HG03469 (cell line): ENCODE measurements around the gene TRPM3.

Experiments used
- ATAC-seq: cut with Tn5 transposase; IDR thresholded peaks from one replicate; pipeline ENCODE4 v1.9.1; 2021; ENCODE audit warnings: mild to moderate bottlenecking, moderate library complexity, moderate number of reproducible peaks; ENCODE audit not compliant: unreplicated experiment

TRPM3 gene

GRCh38 chr9:71105192-71105591 is 16.2 kb downstream of the TRPM3 start:
- no peak for ATAC-seq

GRCh38 chr9:71098801-71099200 is 22.6 kb downstream of the TRPM3 start:
- no peak for ATAC-seq

GRCh38 chr9:71097671-71098070 is 23.8 kb downstream of the TRPM3 start:
- no peak for ATAC-seq

- no peak for ATAC-seq
Measured at GRCh38 chr9:71096421-71097108, 24.9 kb downstream of the TRPM3 start.

GRCh38 chr9:71094708-71095251 is 26.6 kb downstream of the TRPM3 start:
- no peak for ATAC-seq

GRCh38 chr9:71090896-71091295 is 30.5 kb downstream of the TRPM3 start:
- no peak for ATAC-seq

- ATAC-seq = no peak
Measured at GRCh38 chr9:71079451-71079850, 42.0 kb downstream of the TRPM3 start.

- ATAC-seq = no peak
Measured at GRCh38 chr9:71076096-71076495, 45.3 kb downstream of the TRPM3 start.

- no peak for ATAC-seq
Measured at GRCh38 chr9:71073494-71073893, 47.9 kb downstream of the TRPM3 start.

GRCh38 chr9:71072587-71072986 is 48.8 kb downstream of the TRPM3 start:
- no peak for ATAC-seq

GRCh38 chr9:71071633-71072032 is 49.8 kb downstream of the TRPM3 start:
- no peak for ATAC-seq

GRCh38 chr9:71058660-71059059 is 62.8 kb downstream of the TRPM3 start:
- no peak for ATAC-seq

- no peak for ATAC-seq
Measured at GRCh38 chr9:71052287-71052686, 69.1 kb downstream of the TRPM3 start.

- ATAC-seq = no peak
Measured at GRCh38 chr9:71048280-71048679, 73.1 kb downstream of the TRPM3 start.

- ATAC-seq = no peak
Measured at GRCh38 chr9:71042448-71042990, 78.9 kb downstream of the TRPM3 start.

GRCh38 chr9:71037521-71037920 is 83.9 kb downstream of the TRPM3 start:
- ATAC-seq = no peak

- no peak for ATAC-seq
Measured at GRCh38 chr9:71036501-71036900, 84.9 kb downstream of the TRPM3 start.

- no peak for ATAC-seq
Measured at GRCh38 chr9:71032779-71033178, 88.6 kb downstream of the TRPM3 start.

GRCh38 chr9:71025728-71026127 is 95.7 kb downstream of the TRPM3 start:
- no peak for ATAC-seq

- ATAC-seq = no peak
Measured at GRCh38 chr9:71025201-71025600, 96.2 kb downstream of the TRPM3 start.

- no peak for ATAC-seq
Measured at GRCh38 chr9:71010258-71010657, 111.2 kb downstream of the TRPM3 start.

- ATAC-seq = no peak
Measured at GRCh38 chr9:71005456-71005855, 116.0 kb downstream of the TRPM3 start.

- no peak for ATAC-seq
Measured at GRCh38 chr9:71004196-71004595, 117.2 kb downstream of the TRPM3 start.
